DMS153 treated with DMSO at 0.1 percent for 48 hours (cell line): Measurements from ENCODE around the gene SLC44A5.
"Not testable (repeated sequence)": the region's sequence is repeated elsewhere in the genome, so short reads cannot be mapped to it uniquely, and the experiment has no call there.

Source experiments
- DNase-seq: peaks from one replicate; lab custom pipeline; 2025; ENCODE audit not compliant: unreplicated experiment; lab: John Stamatoyannopoulos, UW

Gene SLC44A5

DNA sequence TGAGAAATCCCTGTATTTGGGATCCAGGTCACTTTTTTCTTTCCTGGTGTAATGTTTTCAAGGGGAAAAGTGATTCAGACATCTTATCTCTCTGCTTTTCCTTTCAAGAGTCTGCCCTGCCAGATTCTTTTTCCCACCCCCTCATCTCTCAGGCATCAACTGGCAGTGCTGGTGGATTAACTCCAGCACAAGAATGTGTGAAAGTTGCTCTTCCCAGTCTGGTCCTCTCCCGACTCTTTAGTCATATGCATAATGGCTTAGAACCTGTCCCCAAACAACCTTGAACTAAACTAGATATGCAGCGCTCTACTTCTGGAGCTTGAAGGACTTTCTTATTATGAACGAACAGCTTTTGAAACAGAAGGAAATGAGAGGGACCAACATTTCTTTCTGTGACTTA lies 88.5 kb downstream of the SLC44A5 start:
- no peak for DNase-seq

DNA sequence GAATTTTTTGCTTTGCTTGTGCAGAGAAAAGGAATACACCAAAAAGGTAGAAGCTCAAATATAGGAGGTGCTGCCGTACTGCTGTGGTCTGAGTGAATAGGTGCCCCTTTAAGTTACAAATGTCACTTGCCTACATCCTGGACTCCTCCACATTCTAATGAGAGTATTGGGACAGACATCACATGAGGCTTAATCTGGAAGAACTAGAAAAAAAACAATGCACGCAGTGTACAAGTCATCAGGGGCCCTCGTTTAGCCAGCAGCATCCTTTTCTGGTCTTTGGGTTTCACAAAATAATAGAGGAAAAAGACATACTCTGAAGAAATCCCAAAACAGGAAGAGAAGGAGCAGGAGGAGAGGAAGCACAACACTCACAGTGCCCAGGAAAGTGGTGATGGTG lies 89.3 kb downstream of the SLC44A5 start:
- DNase-seq = no peak

DNA sequence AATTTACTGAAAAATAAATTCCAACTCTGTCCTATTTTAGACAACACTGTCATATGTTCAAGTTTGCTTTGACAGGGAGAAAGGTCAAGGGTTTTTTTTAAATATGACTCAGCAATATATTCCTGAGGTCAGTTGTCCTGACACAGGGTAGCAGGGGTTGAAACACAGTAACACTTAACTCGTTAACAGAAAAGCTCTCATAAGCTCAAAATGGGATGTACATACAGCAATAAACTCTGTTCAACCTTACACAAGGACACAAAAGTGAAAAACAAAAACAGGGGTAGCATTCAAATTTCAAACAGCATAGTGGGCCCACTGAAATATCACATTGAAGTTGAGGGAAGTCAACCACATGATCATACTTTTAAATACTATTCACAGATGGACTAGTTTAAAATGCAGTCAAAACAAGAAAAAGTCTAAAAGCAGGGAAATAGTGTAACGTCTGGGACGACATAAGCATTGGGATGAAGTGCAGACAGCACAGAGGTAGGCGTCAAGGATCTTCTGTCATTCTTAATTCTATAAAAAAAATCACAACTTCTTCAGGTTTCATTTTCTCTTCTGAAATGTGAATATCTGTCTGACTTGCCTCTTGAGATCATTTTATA lies 89.9 kb downstream of the SLC44A5 start:
- no peak for DNase-seq

DNA sequence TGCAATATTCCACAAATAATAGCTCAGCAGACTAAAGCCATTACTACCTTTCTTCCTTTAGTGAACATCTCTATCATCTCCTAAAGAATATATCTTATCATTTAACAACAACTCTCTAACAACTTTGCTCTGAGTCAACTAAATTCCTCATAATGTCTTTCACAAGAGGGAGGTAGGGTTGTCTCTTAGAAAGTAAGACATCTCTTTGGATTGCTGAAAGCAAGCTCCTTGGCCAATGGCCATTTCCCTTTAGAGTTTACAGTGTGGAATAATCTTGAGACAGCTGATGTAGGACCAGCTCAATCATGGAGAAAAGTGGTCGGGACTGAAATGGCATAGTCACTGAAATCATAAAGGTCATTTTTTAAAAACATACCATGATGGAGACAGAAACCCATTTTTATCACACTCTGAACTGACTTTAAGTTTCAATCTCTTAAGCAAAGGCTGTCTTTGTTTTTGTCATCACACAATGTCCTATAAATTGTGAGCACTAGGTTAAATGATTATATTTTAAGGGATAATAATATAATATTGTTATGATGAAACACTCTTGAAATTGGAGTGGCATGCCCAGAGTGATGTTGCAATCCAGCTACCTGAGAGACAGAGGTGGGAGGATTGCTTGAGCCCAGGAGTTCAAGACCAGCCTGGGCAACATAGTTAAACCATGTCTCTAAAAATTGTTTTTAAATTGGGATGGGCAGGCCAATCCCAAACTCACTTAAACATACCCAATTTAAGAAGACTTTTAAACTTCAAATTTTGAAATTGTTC lies 91.1 kb downstream of the SLC44A5 start:
- no peak for DNase-seq

DNA sequence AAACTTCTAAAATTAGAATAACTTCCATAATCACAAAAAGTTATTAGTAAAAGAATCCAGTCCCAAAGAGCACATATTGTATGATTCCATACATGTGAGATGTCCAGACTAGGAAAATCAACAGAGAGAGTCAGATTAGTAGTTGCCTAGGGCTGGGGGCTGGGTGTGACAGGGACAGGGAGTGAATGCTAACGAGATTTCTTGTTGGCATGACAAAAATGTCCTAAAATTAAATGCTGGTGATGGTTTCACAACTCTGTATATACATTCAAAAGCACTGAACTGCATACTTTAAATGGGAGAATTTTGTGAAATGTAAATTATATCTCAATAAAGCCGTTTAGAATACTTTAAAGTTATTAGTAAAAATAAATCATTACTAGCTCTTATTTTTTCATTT lies 92.2 kb downstream of the SLC44A5 start:
- no peak for DNase-seq

DNA sequence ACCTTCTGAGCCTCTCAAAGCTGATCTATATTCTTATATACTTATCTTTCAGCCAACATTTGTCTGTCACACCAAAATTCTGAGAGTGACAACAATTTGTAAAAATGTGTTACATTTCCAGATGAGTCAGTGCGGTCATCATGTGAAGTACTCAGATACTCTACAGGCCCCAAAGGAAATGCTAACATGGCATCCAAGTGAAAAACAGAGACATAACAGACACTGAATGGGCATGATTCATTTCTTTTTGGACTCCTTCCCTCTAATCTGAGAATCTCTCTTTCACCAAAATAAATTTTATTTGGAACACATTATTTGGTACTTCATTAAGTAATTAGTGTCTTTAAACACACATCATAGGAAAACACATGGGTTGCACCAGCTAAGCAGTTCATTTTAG lies 96.6 kb downstream of the SLC44A5 start:
- DNase-seq = no peak

DNA sequence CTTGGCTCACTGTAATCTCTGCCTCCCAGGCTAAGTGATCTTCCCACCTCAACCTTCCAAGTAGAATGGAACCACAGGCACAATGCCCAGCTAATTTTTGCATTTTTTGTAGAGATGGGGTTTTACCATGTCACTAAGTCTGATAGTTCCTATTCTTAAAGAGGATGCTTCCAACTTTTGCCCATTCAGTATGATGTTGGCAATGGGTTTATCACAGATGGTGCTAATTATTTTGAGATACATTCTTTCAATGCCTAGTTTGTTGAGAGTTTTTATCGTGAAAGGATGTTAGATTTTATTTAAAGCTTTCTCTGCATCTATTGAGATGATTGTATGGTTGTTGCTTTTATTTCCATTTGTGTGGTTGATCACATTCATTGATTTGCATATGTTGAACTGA lies 103.9 kb downstream of the SLC44A5 start:
- no peak for DNase-seq

DNA sequence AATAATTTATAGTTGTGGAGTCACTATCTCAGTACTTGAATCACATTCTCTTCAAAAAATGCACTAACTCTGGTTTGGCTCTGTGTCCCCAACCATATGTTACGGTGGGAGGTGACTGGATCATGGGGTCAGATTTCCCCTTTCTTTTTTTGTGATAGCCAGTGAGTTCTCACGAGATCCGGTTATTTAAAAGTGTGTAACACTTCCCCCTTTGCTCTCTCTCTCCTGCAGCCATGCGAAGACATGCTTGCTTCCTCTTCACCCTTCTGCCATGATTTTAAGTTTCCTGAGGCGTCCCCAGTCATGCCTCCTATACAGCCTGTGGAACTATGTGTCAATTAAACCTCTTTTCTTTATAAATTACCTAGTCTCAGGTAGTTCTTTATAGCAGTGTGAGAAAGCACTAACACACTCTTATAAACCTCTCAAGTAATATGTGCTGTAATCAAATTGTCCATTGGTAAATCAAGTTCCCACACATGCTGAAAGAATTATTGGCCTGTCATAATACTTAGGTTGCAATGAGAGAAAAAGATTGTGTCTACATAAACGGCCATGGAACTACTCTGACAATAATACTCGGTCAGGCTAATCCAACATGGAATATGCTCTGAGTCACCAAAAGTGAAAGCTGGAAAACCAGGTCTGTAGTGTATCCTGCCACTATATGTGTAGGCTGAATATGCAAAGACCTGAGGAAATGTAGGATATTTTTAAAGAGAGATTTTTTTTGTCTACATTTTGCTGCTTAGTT lies 107.5 kb downstream of the SLC44A5 start:
- DNase-seq = no peak

DNA sequence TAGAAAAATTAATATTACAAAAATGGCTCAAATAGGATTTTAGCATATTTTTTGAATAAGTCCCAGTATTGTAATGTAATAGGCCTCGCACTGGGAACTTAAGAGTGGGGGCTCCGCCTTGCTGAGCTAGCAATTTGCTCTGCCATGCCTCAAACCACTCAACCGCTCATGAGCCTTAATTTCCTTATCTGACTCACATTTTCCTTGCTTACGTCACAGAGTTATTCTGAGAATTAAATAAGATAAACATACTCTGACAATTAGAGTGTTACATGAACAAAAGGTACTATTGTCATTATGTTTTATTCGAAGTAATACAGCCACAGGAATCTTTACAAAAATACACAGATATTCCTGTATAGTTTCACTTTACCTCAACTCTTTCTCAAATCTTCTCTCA lies 108.1 kb downstream of the SLC44A5 start:
- DNase-seq = no peak

DNA sequence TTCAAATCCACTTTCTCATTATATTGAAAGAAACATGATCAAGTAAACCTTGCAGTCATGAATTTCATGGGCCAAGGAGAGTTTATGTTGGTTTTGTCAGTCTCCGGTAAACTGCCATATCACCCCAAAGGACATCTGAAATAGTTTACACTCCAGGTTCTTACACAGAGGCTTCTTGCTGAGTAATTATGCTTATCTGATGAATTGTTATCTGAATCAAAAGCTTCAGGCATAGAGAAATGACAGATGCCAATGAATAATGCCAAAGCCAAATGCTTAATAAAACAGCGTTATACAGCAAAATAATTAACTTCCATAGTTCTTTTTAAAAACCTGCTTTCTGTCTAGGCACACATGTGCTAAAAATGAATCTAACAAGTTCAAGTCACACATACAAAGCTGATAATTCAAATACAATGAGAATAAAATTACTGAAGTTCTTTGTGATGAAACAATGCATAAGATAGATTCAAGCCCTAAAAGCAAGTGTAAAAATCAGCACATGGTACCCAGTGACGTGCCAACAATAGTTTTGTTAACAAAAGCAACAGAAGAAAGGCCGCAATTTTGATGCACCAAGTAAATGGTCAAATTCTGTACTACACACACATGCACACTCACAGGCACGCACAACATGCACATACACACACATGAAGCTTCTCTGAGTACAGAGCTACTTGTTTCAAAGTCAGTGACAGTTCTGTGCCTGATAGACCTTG lies 109.2 kb downstream of the SLC44A5 start:
- DNase-seq = no peak

DNA sequence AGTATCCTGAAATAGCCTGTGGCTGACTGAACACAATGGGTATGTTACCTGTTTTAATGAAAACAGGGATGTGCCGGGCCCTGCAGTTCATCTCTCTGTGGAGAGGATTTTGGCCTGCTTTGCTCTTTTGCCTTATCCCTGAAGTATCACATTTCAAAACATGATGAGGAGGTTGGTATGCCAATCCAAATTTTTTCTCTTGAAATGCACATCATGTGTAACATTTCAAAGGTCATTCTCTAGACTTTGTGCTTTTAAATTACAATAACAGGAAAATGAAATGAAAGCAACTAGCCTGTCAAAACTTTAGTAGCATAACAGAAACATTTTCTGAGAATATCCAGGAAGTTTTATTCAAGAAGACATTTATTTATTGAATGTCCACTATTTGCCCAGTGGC lies 118.9 kb downstream of the SLC44A5 start:
- DNase-seq = no peak

DNA sequence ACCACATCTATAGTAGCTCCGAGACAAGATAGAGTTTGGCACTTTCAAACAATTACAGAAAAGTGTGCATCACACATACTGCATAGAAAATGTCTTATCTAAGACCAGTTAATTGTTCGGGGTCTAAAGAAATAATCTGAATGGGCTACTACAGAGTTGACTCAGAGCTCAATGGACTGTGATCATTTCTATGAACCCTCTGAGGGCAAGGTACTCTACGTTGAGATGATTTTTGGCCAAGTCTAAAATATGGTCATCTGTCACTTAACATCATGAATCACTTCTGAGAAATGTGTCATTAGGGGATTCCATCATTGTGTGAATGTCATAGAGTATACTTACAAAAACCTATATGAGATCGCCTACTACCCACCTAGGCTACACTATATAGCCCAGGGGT lies 123.5 kb downstream of the SLC44A5 start:
- no peak for DNase-seq

DNA sequence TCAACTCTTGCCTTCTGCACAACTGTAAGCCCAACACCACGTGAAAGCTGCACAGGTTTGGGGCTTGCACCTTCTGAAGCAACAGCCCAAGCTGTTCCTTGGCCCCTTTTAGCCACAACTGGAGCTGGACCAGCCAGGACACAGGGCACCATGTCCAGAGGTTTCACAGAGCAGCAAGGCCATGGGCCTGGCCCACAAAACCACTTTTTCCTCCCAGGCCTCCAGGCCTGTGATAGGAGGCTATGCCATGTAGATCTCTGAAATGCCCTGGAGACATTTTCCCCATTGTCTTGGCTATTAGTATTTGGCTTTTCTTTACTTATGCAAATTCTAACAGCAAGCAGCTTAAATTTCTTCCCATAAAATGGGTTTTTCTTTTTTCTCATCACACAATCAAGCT lies 126.1 kb downstream of the SLC44A5 start:
- no peak for DNase-seq

DNA sequence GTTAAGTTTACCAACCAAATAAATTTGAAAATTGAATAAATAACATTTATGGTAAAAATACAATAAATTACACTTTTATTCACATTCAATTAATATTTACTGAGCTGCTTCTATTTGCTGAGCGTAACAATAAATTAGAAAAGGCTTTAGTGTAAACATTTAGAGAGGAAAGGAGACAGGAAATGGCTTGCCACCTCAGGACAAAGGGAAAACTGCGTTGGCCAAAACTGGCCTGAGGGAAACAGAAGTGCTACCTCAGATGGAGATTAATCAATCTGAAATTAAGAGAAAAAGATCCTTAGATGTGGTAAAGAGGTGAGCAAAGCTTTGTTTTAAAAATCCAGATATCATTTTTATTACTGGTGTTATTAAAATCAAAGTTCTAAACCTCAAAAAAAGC lies 128.0 kb downstream of the SLC44A5 start:
- DNase-seq = peak; percentile 44

DNA sequence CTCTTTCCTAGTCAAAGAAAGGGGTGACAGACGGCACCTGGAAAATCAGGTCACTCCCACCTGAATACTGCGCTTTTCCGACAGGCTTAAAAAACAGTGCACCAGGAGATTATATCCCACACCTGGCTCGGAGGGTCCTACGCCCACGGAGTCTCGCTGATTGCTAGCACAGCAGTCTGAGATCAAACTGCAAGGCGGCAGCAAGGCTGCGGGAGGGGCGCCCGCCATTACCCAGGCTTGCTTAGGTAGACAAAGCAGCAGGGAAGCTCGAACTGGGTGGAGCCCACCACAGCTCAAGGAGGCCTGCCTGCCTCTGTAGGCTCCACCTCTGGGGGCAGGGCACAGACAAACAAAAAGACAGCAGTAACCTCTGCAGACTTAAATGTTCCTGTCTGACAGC lies 134.4 kb downstream of the SLC44A5 start:
- not testable (repeated sequence) for DNase-seq

DNA sequence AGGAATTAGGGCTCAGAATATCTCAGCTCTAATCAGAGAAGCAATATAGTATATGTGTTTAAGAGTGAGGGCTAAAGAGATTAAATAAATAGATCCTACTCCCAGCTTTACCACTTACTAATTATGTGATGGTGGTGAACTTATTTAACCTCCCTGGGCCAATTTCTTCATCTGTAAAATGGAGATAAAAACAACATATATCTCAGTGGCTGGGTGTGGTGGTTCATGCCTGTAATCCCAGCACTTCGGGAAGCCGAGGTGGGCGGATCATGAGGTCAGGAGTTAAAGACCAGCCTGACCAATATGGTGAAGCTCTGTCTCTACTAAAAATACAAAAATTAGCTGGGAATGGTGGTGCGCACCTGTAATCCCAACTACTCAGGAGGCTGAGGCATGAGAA lies 135.2 kb downstream of the SLC44A5 start:
- no peak for DNase-seq

DNA sequence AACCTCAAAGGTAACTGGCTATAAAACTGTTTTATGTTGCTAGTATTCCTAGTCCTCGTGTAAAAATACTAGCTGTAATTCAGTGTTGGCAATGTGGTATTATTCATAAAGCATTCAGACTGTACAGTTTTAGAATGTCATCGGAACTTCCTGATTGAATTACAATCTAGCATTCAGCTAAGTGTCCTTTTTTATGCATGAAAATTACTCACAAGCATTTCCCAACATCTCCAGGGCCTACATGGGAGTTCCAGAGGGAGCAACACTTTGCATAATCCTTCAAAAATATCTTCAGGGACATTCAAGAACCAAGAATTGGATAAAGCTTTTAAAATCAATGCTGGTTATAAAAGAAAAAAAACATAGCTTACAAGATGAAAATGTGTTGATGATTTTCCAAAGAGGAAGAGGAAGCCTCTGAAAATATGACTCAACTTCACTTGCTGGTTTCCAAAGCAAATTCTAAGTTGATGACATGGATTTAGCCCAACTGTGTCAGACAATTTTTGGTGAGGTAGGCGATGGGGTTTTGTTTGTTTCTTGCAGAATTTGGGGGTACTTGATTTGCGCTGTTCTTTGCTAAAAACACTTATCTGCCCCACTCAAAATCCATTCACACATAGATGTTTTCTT lies 137.8 kb downstream of the SLC44A5 start:
- no peak for DNase-seq

DNA sequence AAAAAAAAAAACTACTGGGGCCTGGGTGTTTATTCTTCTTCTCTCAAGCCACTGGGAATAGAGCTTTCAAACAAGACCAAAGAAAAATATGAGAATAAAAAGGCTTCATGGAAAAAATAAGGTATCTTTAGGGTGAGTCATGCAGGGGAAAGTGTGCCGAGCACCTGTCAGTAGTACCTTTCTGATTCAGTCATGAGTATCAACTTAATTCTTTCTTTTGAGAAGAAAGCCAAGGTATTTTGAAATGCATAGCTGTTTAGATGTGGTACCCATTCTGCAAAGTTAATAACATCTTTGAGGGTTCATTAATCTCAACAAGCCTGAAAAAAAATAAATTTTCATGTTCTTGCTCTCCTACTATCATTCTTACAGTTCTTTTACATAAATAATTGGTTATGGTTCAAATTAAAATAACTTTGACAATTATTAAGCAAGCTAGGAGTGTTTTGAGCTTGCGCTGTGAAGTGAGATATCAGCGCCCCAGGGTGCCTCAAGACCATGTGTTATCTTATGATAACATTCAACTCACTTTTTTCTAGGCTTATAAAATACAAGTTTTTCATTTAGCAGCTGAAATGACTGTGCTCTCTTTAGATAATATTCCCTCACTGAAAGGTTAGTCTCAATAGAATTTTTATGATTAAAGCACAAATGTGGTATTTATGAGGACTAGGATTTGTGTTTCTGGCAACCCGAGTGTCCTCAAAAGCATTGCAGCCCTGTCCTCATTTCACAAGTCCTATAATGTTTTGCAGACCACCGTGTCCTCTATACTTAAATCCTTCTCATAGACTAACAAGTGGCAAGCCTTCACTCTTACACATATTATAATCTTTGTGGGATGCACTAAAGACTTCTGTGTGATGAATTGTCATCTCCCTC lies 138.6 kb downstream of the SLC44A5 start:
- DNase-seq = no peak

DNA sequence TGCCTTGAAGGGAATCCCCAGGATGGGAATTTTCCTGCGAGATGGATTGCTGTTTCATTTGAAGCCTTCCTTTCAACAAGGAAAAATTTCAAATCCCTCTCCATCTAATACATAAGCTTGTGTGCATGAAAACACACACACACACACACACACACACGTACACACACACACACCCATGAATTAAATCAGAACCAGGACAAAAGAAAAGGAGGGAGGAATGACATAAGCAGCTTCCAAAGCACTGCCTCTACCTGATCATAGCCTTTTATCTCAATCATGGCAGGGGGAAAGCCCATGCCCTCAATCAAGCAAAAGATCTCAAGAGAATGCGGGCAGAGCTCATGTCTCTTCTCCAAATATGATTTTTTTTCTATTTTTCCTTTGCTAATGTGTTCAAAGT lies 139.7 kb downstream of the SLC44A5 start:
- no peak for DNase-seq

DNA sequence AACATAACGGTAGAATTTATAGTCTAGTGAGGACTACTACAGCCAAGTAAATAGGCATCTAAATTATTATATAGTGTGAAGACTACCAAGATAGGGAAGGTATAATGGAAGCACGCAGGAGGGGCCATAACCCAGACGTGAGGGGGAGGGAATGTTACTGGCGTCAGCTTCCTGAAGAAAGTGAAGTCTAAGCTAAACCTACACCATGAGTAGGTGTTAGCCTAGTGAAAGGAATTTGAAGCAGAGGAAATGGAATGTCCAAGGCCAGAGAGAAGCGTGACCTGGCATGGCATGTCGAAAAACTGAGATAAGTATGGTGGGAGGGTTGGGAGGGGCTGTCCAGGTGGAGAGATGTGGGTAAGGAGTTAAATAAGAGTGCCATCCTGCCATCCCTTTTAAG lies 140.5 kb downstream of the SLC44A5 start:
- DNase-seq = no peak
